Neural crest cell (in vitro differentiated cells): ENCODE results near the gene LARP1. TPM values are rescaled to one million over a fixed set of nuclear protein-coding genes. Genes with fewer than 3 reads are reported as not detected.

Experiments used
- DNase-seq: peaks from one replicate; pipeline ENCODE4 v3.0.0; 2021; ENCODE audit warnings: low read depth, mixed read lengths, low spot score
- H3K27ac Mint-ChIP-seq: one replicate; pipeline ENCODE4 v1.8.0; 2021; ENCODE audit warnings: mild to moderate bottlenecking, mixed read lengths; ENCODE audit not compliant: unreplicated experiment
- H3K27me3 Mint-ChIP-seq: 2 replicates; pipeline ENCODE4 v1.8.0; 2021; ENCODE audit warnings: low read depth, mild to moderate bottlenecking, mixed read lengths
- H3K36me3 Mint-ChIP-seq: 2 replicates; pipeline ENCODE4 v1.8.0; 2021; ENCODE audit warnings: low read depth, mild to moderate bottlenecking, mixed read lengths
- H3K4me1 Mint-ChIP-seq: 2 replicates; pipeline ENCODE4 v1.8.0; 2021; ENCODE audit warnings: mixed read lengths
- H3K4me3 Mint-ChIP-seq: one replicate; pipeline ENCODE4 v1.8.0; 2021; ENCODE audit warnings: mild to moderate bottlenecking, mixed read lengths
- H3K9me3 Mint-ChIP-seq: 2 replicates; pipeline ENCODE4 v1.8.0; 2021; ENCODE audit warnings: mixed read lengths
- CTCF ChIP-seq: fragments of 200-600 bp; sonication (generic); conservative IDR thresholded peaks from 2 replicates; pipeline ENCODE4 v1.5.0; 2021; ENCODE audit warnings: antibody characterized with exemption, mild to moderate bottlenecking
- total RNA-seq: library from RNA; stranded (reverse); gene quantifications from 2 replicates; pipeline ENCODE4 v1.2.1, GENCODE V29; 2021

LARP1 gene
- total RNA-seq, 1 donor from 2014 or later: 231 TPM

- no peak overlapping the region for H3K27ac Mint-ChIP-seq
- no peaks in the 10 kb centered on the region for H3K9me3 Mint-ChIP-seq
- TF ChIP-seq CTCF: no peak
- no peaks in the 10 kb centered on the region for H3K27me3 Mint-ChIP-seq
- H3K36me3 Mint-ChIP-seq: peaks cover 37% of the 10 kb centered on the region
- DNase-seq: no peak
- no peak overlapping the region for H3K4me3 Mint-ChIP-seq
- no peaks in the 10 kb centered on the region for H3K4me1 Mint-ChIP-seq
Measured at GRCh38 chr5:154801083-154801482, 45.9 kb downstream of the LARP1 start.

DNA sequence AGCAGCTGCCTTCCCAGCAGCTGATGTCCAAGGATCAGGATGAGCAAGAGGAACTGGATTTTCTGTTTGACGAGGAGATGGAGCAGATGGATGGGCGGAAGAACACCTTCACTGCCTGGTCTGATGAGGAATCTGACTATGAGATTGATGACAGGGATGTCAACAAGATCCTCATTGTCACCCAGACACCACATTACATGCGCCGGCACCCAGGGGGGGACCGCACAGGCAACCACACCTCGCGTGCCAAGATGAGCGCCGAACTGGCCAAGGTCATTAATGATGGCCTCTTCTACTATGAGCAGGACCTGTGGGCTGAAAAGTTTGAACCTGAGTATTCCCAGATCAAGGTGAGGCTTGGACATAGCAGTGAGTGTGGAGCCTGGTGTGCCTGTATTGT lies 46.9 kb downstream of the LARP1 start:
- H3K27me3 Mint-ChIP-seq: no peaks in the 10 kb centered on the region
- H3K4me3 Mint-ChIP-seq: no peak overlapping the region
- no peak for DNase-seq
- no peaks in the 10 kb centered on the region for H3K9me3 Mint-ChIP-seq
- H3K27ac Mint-ChIP-seq: no peak overlapping the region
- no peaks in the 10 kb centered on the region for H3K4me1 Mint-ChIP-seq
- H3K36me3 Mint-ChIP-seq: peaks cover 32% of the 10 kb centered on the region
- TF ChIP-seq CTCF: no peak

DNA sequence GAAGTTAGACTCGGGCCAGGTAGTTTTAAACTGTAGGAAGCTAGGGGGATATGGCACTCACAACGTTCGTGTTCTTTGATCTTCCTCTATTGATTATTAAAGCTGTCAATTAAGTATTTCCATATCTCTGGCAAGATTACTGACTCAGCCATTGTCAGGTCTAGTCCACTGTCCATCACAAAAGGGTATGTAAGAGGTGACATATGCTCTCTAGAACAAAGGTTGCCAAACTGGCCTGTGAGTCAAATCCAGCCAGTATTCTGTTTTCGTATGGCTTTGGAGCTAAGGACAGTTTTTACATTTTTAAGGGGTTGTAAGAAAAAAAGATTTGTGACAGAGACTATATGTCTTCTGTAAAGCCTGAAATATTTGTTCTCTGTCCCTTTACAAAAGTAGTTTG lies 51.0 kb downstream of the LARP1 start:
- Mint-ChIP-seq H3K4me1 (no peaks in the 10 kb centered on the region), H3K36me3 (peaks cover 36% of the 10 kb centered on the region), H3K27ac (no peak overlapping the region), H3K9me3 (no peaks in the 10 kb centered on the region), H3K27me3 (no peaks in the 10 kb centered on the region), H3K4me3 (no peak overlapping the region)
- no peak for TF ChIP-seq CTCF
- DNase-seq: no peak

DNA sequence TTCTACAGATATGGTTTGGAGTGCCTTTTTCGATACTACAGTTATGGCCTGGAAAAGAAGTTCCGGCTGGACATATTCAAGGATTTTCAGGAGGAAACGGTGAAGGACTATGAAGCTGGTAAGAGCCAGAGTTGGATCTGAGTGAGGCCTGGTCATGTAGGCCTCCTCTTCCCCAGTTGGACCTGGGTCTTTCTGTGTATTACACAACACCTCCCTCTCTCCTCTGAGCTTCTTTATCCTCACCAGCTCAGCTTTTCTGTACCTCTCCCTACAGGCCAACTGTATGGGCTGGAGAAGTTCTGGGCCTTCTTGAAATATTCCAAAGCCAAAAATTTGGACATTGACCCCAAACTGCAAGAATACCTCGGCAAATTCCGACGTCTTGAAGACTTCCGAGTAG lies 56.1 kb downstream of the LARP1 start:
- Mint-ChIP-seq H3K36me3 (peaks cover 34% of the 10 kb centered on the region), H3K9me3 (no peaks in the 10 kb centered on the region), H3K27me3 (no peaks in the 10 kb centered on the region), H3K27ac (no peak overlapping the region), H3K4me1 (peaks cover 2% of the 10 kb centered on the region), H3K4me3 (no peak overlapping the region)
- no peak for TF ChIP-seq CTCF
- DNase-seq: no peak

- H3K27ac Mint-ChIP-seq: no peak overlapping the region
- peaks cover 37% of the 10 kb centered on the region for H3K36me3 Mint-ChIP-seq
- peak; percentile 62 for DNase-seq
- H3K4me3 Mint-ChIP-seq: no peak overlapping the region
- peaks cover 5% of the 10 kb centered on the region for H3K4me1 Mint-ChIP-seq
- H3K27me3 Mint-ChIP-seq: no peaks in the 10 kb centered on the region
- H3K9me3 Mint-ChIP-seq: no peaks in the 10 kb centered on the region
- TF ChIP-seq CTCF: peak; percentile 91
Measured at GRCh38 chr5:154811653-154812465, 56.7 kb downstream of the LARP1 start.
